ENCODE measurements around the gene GBP2.
"Not testable (repeated sequence)": the region's sequence is repeated elsewhere in the genome, so short reads cannot be mapped to it uniquely, and the experiment has no call there.

Gene GBP2

GRCh38 chr1:89125913-89126580 lies at the start of gene GBP2:
GBP2 (minus strand) TSS chr1:89126114; CDS start chr1:89121966, 4,148 bp downstream.
- peak; percentile 94 for DNase-seq (ENCODE audit: low read depth)

- no peak for DNase-seq (ENCODE audit: low read depth)
These were observed 48.6 kb upstream of the GBP2 start for GRCh38 chr1:89174491-89174890.

- DNase-seq (ENCODE audit: low read depth), result no peak
These were observed 46.7 kb upstream of the GBP2 start for GRCh38 chr1:89172468-89173143.

GRCh38 chr1:89171067-89171438 lies 45.1 kb upstream of the GBP2 start:
- no peak for DNase-seq (ENCODE audit: low read depth)

- DNase-seq (ENCODE audit: low read depth), result no peak
These were observed 44.5 kb upstream of the GBP2 start for GRCh38 chr1:89170170-89171066.

- no peak for DNase-seq (ENCODE audit: low read depth)
These were observed 43.3 kb upstream of the GBP2 start for GRCh38 chr1:89169166-89169565.

- DNase-seq (ENCODE audit: low read depth), result no peak
These were observed 41.8 kb upstream of the GBP2 start for GRCh38 chr1:89167590-89168230.

- DNase-seq (ENCODE audit: low read depth), result peak; percentile 9
These were observed 40.8 kb upstream of the GBP2 start for GRCh38 chr1:89166705-89167104.

- DNase-seq (ENCODE audit: low read depth), result no peak
These were observed 39.9 kb upstream of the GBP2 start for GRCh38 chr1:89165811-89166210.

GRCh38 chr1:89151047-89151446 lies 25.1 kb upstream of the GBP2 start:
- no peak for DNase-seq (ENCODE audit: low read depth)

GRCh38 chr1:89149976-89150375 lies 24.1 kb upstream of the GBP2 start:
- DNase-seq (ENCODE audit: low read depth), result no peak

GRCh38 chr1:89149229-89149628 lies 23.3 kb upstream of the GBP2 start:
- peak; percentile 26 for DNase-seq (ENCODE audit: low read depth)

GRCh38 chr1:89147678-89148658 lies 22.1 kb upstream of the GBP2 start:
- DNase-seq (ENCODE audit: low read depth), result no peak

- DNase-seq (ENCODE audit: low read depth), result no peak
These were observed 20.8 kb upstream of the GBP2 start for GRCh38 chr1:89146721-89147120.

- no peak for DNase-seq (ENCODE audit: low read depth)
These were observed 17.6 kb upstream of the GBP2 start for GRCh38 chr1:89143484-89143883.

- no peak for DNase-seq (ENCODE audit: low read depth)
These were observed 16.2 kb upstream of the GBP2 start for GRCh38 chr1:89142160-89142559.

GRCh38 chr1:89133747-89134146 lies 7.8 kb upstream of the GBP2 start:
- DNase-seq (ENCODE audit: low read depth), result no peak

GRCh38 chr1:89130716-89131115 lies 4.8 kb upstream of the GBP2 start:
- DNase-seq (ENCODE audit: low read depth), result peak; percentile 22

GRCh38 chr1:89129911-89130310 lies 4.0 kb upstream of the GBP2 start:
- DNase-seq (ENCODE audit: low read depth), result no peak

- not testable (repeated sequence) for DNase-seq (ENCODE audit: low read depth)
These were observed 2.1 kb upstream of the GBP2 start for GRCh38 chr1:89128003-89128458.
